SU-DHL-6 (cell line): Measurements from ENCODE around the gene DLG2.

ENCODE experiments used
- CTCF ChIP-seq: fragments of 200-600 bp; sonication (generic); IDR thresholded peaks from one replicate; pipeline ENCODE4 v1.5.1; 2017; ENCODE audit warnings: antibody characterized with exemption, mild to moderate bottlenecking, low read length, moderate library complexity; ENCODE audit not compliant: insufficient read depth, poor library complexity, severe bottlenecking
- EZH2phosphoT487 ChIP-seq: fragments of 200-600 bp; sonication (generic), shearing (Covaris generic); conservative IDR thresholded peaks from 2 replicates; pipeline ENCODE4 v1.6.1; 2018; ENCODE audit warnings: mild to moderate bottlenecking, antibody characterized with exemption, low read length, moderate library complexity, mixed read lengths

- TF ChIP-seq CTCF (no peak), EZH2phosphoT487 (no peak)
Observed at GRCh38 chr11:84412862-84413261, 1214.3 kb downstream of the DLG2 start.
